A549 (cell line): ENCODE results near the gene H2BK1. TPM values are rescaled to one million over a fixed set of nuclear protein-coding genes. Genes with fewer than 3 reads are reported as not detected.

Experiments used
- ATAC-seq, 2 experiments: fragments of 200-7000 bp in 1 of 2; fragments of >200 bp in 1 of 2; cut with Nextera tagmentation in 1 of 2; cut with Tn5 transposase in 1 of 2; 3 replicates each; pipeline versions ENCODE4 v1.8.0 to v1.9.1; 2018 to 2020; ENCODE audit warnings: mild to moderate bottlenecking in 1 of 2, moderate library complexity in 1 of 2
- CTCF ChIA-PET: fragments of 300-600 bp; sonication (Branson Sonifier 250); formaldehyde crosslinking; extraction: SDS; loops from one replicate; lab custom pipeline; 2021; ENCODE audit warnings: antibody characterized with exemption, inconsistent platforms; lab: Yijun Ruan, JAX
- POLR2A ChIA-PET: fragments of 350-600 bp; formaldehyde crosslinking; extraction: SDS; loops from one replicate; lab custom pipeline; 2021; ENCODE audit warnings: antibody characterized with exemption, inconsistent platforms; lab: Yijun Ruan, JAX
- DNase-seq, 2 experiments: peaks; one replicate each; pipeline versions ENCODE4 v3.0.0 to v3.0.0-alpha.2; 2011 to 2016; ENCODE audit warnings: low read depth in 1 of 2, low spot score in 1 of 2
- FAIRE-seq: peaks from 2 replicates; lab custom pipeline; 2011; peaks lifted over from hg19 to GRCh38; lab: Jason Lieb, UNC
- H3K27ac ChIP-seq, 2 experiments: fragments of >200 bp; sonication (Bioruptor Twin); formaldehyde crosslinking; 3 replicates each; pipeline ENCODE4 v1.5.1; 2016 to 2017
- H3K4me1 ChIP-seq: fragments of >200 bp; sonication (Bioruptor Twin); formaldehyde crosslinking; 3 replicates; pipeline ENCODE4 v1.6.1; 2016
- H3K4me2 ChIP-seq: fragments of >200 bp; sonication (Bioruptor Twin); formaldehyde crosslinking; 3 replicates; pipeline ENCODE4 v1.6.1; 2016
- H3K4me3 ChIP-seq: fragments of >200 bp; sonication (Bioruptor Twin); formaldehyde crosslinking; 3 replicates; pipeline ENCODE4 v1.5.1; 2016
- H3K9me3 ChIP-seq: fragments of >200 bp; sonication (Bioruptor Twin); formaldehyde crosslinking; 3 replicates; pipeline ENCODE4 v1.6.1; 2016
- BHLHE40 ChIP-seq: IDR thresholded peaks from 2 replicates; pipeline ENCODE4 v1.6.1; 2012; ENCODE audit warnings: low read depth, low read length, inconsistent platforms
- EP300 ChIP-seq, 2 experiments: fragments of >200 bp; sonication (Bioruptor Twin); formaldehyde crosslinking; IDR thresholded peaks; 2 replicates in 1 of 2; 3 replicates in 1 of 2; pipeline ENCODE4 v1.6.1; 2016 to 2017
- HOXA7 ChIP-seq: fragments of 250-450 bp; sonication (Bioruptor Pico); IDR thresholded peaks from 2 replicates; pipeline ENCODE4 v1.5.0; 2020; ENCODE audit warnings: mild to moderate bottlenecking, moderate library complexity
- KDM1A ChIP-seq: fragments of 200-600 bp; sonication (generic); IDR thresholded peaks from 2 replicates; pipeline ENCODE4 v1.6.1; 2016; ENCODE audit warnings: low read depth, mild to moderate bottlenecking
- MAFK ChIP-seq: fragments of 450-650 bp; IDR thresholded peaks from 2 replicates; pipeline ENCODE4 v1.6.1; 2014; ENCODE audit not compliant: partially characterized antibody
- NPAS2 ChIP-seq: fragments of 250-450 bp; sonication (Bioruptor Pico); IDR thresholded peaks from 2 replicates; pipeline ENCODE4 v1.8.0; 2022; ENCODE audit warnings: mild to moderate bottlenecking, moderate library complexity, borderline replicate concordance
- NR3C1 ChIP-seq: fragments of >200 bp; sonication (Bioruptor Twin); formaldehyde crosslinking; IDR thresholded peaks from 3 replicates; pipeline ENCODE4 v1.6.1; 2017
- RAD21 ChIP-seq, 2 experiments: fragments of >200 bp in 1 of 2; sonication (Bioruptor Twin) in 1 of 2; formaldehyde crosslinking in 1 of 2; IDR thresholded peaks in 1 of 2; conservative IDR thresholded peaks in 1 of 2; 2 replicates in 1 of 2; 3 replicates in 1 of 2; pipeline ENCODE4 v1.6.1; 2012 to 2018; ENCODE audit warnings: inconsistent platforms in 1 of 2
- REST ChIP-seq: fragments of 200-600 bp; sonication (generic); IDR thresholded peaks from 2 replicates; pipeline ENCODE4 v1.6.1; 2016; ENCODE audit warnings: antibody characterized with exemption, mild to moderate bottlenecking, moderate library complexity
- RNF2 ChIP-seq: fragments of 200-600 bp; sonication (generic); IDR thresholded peaks from 2 replicates; pipeline ENCODE4 v1.6.1; 2016; ENCODE audit warnings: low read depth, mild to moderate bottlenecking, antibody characterized with exemption, moderate library complexity, borderline replicate concordance
- SMC3 ChIP-seq: fragments of >200 bp; sonication (Bioruptor Twin); formaldehyde crosslinking; IDR thresholded peaks from 3 replicates; pipeline ENCODE4 v1.6.1; 2018; ENCODE audit warnings: inconsistent platforms
- SREBF2 ChIP-seq: fragments of 450-650 bp; IDR thresholded peaks from 2 replicates; pipeline ENCODE4 v1.6.1; 2014; ENCODE audit warnings: mild to moderate bottlenecking, moderate library complexity
- TFCP2L1 ChIP-seq: fragments of 250-450 bp; sonication (Bioruptor Pico); IDR thresholded peaks from 2 replicates; pipeline ENCODE4 v1.5.0; 2021; ENCODE audit warnings: mild to moderate bottlenecking
- ZC3H11A ChIP-seq: fragments of 450-650 bp; IDR thresholded peaks from 2 replicates; pipeline ENCODE4 v1.6.1; 2014; ENCODE audit warnings: antibody characterized with exemption, mild to moderate bottlenecking
- ZSCAN20 ChIP-seq: fragments of 250-450 bp; sonication (Bioruptor Pico); IDR thresholded peaks from 2 replicates; pipeline ENCODE4 v1.8.0; 2022; ENCODE audit warnings: mild to moderate bottlenecking, moderate library complexity
- WGBS: methylation state at CpG from one replicate; pipeline ENCODE4 v1.1.6; 2017; ENCODE audit errors: missing lambda C conversion rate; 5-methylcytosine and 5-hydroxymethylcytosine counted together
- polyA plus RNA-seq, 4 experiments: library from polyadenylated mRNA; depleted of rRNA in 3 of 4; stranded (reverse); fragments of >200 nt; fragmentation: RNase III in 1 of 4; extraction: RNeasy Plus Mini Kit Qiagen cat#74134 plus additional on column Dnase treatment in 1 of 4; gene quantifications; 2 replicates in 3 of 4; 3 replicates in 1 of 4; pipeline ENCODE4 v1.2.3, GENCODE V29; 2011 to 2017
- TF ChIP-seq, protein P1 (sequence below): IDR thresholded peaks from 2 replicates; pipeline ENCODE4 v1.6.1; 2012
- TF ChIP-seq, protein P2 (sequence below): IDR thresholded peaks from 2 replicates; pipeline ENCODE4 v1.6.1; 2012; ENCODE audit warnings: low read depth, borderline replicate concordance
- TF ChIP-seq, protein P3 (sequence below): fragments of 150-350 bp; IDR thresholded peaks from 2 replicates; pipeline ENCODE4 v1.6.1; 2014; ENCODE audit warnings: low read depth, mild to moderate bottlenecking, low read length
- TF ChIP-seq, protein P4 (sequence below): fragments of >200 bp; sonication (Bioruptor Twin); formaldehyde crosslinking; IDR thresholded peaks from 3 replicates; pipeline ENCODE4 v1.5.1; 2016
- TF ChIP-seq, protein P5 (sequence below): IDR thresholded peaks from 2 replicates; pipeline ENCODE4 v1.6.1; 2012

Gene H2BK1
- polyA plus RNA-seq, 2 of the 4 experiments (the other 2 are of a cell fraction) = not detected

DNA sequence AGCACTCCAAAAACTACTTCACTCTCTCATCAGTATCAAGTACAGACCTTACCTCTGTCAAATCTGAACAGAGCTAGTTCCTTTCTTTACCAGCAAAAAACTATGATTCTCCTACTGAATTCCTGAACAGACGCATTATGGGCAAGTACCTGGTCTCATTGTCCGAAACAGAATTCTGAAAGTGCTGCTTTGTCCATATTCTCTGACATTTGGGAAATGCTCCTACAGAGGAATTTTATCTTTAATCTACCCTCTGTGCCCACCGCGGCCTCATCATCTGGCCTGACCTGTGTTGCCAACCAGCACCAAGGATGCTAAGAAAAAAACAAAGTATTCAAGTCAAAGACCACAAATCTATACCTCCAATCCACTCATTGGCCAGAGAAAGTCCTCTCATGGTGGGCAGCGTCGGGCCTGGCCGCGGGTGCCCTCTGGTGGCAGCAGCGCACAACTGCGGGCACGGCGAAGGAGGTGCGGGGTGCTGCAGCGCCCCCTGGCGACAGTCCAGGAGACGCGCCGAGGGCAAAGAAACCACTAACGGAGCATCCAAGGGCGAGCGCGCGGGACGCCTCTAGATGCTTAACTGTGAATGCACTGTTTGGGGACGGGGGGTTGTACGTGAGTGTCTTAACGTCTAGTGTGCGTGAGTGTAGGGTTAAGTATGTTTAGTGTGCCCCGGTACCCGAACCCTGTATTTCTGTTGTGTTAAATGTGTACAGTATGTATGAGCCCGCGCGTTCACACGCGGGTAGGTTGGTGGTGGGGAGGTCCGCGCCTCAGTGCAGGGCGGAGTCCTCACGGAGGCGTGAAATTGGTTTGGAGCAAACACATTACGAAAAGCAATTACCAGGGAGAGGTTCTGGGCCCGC lies 37.8 kb downstream of the H2BK1 start (continued):
- TF ChIP-seq RNF2 (no peak), RAD21 (conservative IDR thresholded peaks at IDR 0.05 in 1 of 2, IDR thresholded peaks at IDR 0.05 in 1 of 2) (peak; percentile 88 to 90), ZC3H11A (no peak), NR3C1 (no peak), HOXA7 (CRISPR knock-in tag) (no peak), SMC3 (peak; percentile 98)
- TF ChIP-seq, protein P1, sequence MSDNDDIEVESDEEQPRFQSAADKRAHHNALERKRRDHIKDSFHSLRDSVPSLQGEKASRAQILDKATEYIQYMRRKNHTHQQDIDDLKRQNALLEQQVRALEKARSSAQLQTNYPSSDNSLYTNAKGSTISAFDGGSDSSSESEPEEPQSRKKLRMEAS = peak; percentile 66; the same call in 1 of the 2 replicates

DNA sequence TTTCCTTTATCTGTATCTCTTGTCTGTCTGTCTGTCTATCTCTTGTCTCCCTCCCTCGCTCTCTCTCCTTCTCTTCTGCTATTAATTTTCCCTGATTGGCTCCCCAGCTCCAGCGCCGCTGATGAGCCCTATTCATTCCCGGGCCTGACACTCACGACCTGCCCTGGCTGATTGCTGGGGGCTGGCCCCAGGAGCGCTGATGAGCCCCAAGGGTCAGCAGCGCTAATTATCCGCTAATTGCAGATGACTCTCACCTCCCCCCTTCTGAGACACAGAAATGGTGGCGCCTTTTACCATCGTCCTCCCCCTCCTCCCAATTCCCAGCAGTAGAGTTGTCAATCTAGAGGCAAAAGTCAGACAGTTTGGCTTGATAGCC lies 41.5 kb downstream of the H2BK1 start:
- Histone ChIP-seq H3K27ac (no peak overlapping the region), H3K4me1 (no peaks in the 10 kb centered on the region), H3K4me2 (peak overlapping the region; percentile 96; the same call in 1 of the 3 replicates), H3K9me3 (no peaks in the 10 kb centered on the region), H3K4me3 (no peak overlapping the region)
- DNase-seq (no peak), ATAC-seq (no peak), FAIRE-seq (no peak)
- WGBS = 54% methylated on average over 10 of the region's 10 CpGs
- ChIA-PET CTCF (interaction anchor here (0.6 to 7.3 kb wide), 19 partner anchors 10 to 151 kb away, joined by 3 to 63 read pairs (median 4); no protein-coding TSS in a partner anchor), POLR2A (no interaction called here)
- no peak for TF ChIP-seq RAD21 (conservative IDR thresholded peaks at IDR 0.05 in 1 of 2, IDR thresholded peaks at IDR 0.05 in 1 of 2)
- TF ChIP-seq, protein P2, sequence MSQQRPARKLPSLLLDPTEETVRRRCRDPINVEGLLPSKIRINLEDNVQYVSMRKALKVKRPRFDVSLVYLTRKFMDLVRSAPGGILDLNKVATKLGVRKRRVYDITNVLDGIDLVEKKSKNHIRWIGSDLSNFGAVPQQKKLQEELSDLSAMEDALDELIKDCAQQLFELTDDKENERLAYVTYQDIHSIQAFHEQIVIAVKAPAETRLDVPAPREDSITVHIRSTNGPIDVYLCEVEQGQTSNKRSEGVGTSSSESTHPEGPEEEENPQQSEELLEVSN = no peak
- no peak for TF ChIP-seq ZSCAN20 (CRISPR knock-in tag)
- no peak for TF ChIP-seq HOXA7 (CRISPR knock-in tag)
- TF ChIP-seq REST = no peak
- no peak for TF ChIP-seq KDM1A

- ChIA-PET CTCF (interaction anchor here (0.6 to 7.3 kb wide), 35 partner anchors 9 to 150 kb away, joined by 3 to 63 read pairs (median 4); partner anchors contain the start of gene ABCF2), POLR2A (no interaction called here)
- no peaks in the 10 kb centered on the region for H3K4me1 ChIP-seq
- ATAC-seq = peak; percentile 76 to 88
- WGBS = 2% methylated on average over 41 of the region's 52 CpGs
- no peaks in the 10 kb centered on the region for H3K9me3 ChIP-seq
- peak overlapping the region; percentile 59 for H3K4me3 ChIP-seq
- peak overlapping the region; percentile 33 to 68; a peak in 5 of 6 replicates for H3K27ac ChIP-seq
- peak; percentile 47 to 74 for DNase-seq
- FAIRE-seq = no peak
- H3K4me2 ChIP-seq = peak overlapping the region; percentile 96
- TF ChIP-seq, protein P3, sequence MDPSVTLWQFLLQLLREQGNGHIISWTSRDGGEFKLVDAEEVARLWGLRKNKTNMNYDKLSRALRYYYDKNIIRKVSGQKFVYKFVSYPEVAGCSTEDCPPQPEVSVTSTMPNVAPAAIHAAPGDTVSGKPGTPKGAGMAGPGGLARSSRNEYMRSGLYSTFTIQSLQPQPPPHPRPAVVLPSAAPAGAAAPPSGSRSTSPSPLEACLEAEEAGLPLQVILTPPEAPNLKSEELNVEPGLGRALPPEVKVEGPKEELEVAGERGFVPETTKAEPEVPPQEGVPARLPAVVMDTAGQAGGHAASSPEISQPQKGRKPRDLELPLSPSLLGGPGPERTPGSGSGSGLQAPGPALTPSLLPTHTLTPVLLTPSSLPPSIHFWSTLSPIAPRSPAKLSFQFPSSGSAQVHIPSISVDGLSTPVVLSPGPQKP = no peak
- TF ChIP-seq NR3C1 (no peak), NPAS2 (CRISPR knock-in tag) (no peak), MAFK (no peak), SMC3 (peak; percentile 26; the same call in 1 of the 3 replicates), BHLHE40 (no peak), HOXA7 (CRISPR knock-in tag) (no peak), SREBF2 (no peak), TFCP2L1 (CRISPR knock-in tag) (no peak), RNF2 (no peak), EP300 (IDR thresholded peaks at IDR 0.05) (no peak)
- TF ChIP-seq, protein P2 = no peak
- TF ChIP-seq, protein P4, sequence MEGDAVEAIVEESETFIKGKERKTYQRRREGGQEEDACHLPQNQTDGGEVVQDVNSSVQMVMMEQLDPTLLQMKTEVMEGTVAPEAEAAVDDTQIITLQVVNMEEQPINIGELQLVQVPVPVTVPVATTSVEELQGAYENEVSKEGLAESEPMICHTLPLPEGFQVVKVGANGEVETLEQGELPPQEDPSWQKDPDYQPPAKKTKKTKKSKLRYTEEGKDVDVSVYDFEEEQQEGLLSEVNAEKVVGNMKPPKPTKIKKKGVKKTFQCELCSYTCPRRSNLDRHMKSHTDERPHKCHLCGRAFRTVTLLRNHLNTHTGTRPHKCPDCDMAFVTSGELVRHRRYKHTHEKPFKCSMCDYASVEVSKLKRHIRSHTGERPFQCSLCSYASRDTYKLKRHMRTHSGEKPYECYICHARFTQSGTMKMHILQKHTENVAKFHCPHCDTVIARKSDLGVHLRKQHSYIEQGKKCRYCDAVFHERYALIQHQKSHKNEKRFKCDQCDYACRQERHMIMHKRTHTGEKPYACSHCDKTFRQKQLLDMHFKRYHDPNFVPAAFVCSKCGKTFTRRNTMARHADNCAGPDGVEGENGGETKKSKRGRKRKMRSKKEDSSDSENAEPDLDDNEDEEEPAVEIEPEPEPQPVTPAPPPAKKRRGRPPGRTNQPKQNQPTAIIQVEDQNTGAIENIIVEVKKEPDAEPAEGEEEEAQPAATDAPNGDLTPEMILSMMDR = peak; percentile 86
- TF ChIP-seq, protein P1 = no peak; the same call in 1 of the 2 replicates
- TF ChIP-seq, protein P5, sequence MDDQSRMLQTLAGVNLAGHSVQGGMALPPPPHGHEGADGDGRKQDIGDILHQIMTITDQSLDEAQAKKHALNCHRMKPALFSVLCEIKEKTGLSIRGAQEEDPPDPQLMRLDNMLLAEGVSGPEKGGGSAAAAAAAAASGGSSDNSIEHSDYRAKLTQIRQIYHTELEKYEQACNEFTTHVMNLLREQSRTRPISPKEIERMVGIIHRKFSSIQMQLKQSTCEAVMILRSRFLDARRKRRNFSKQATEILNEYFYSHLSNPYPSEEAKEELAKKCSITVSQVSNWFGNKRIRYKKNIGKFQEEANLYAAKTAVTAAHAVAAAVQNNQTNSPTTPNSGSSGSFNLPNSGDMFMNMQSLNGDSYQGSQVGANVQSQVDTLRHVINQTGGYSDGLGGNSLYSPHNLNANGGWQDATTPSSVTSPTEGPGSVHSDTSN = no peak
Measured at GRCh38 chr7:151168003-151168786, 42.1 kb downstream of the H2BK1 start.
